HepG2 (cell line): ENCODE data around the gene PJA2. TPM values are rescaled to one million over a fixed set of nuclear protein-coding genes. Genes with fewer than 3 reads are reported as not detected.

Source experiments
- BCL6 ChIP-seq: IDR thresholded peaks from 2 replicates; pipeline ENCODE4 v1.6.1; 2016; ENCODE audit warnings: missing genetic modification reagents, missing compliant biosample characterization
- CHCHD3 ChIP-seq: sonication (generic); formaldehyde crosslinking; IDR thresholded peaks from 2 replicates; pipeline ENCODE4 v1.8.0; 2022; ENCODE audit warnings: mild to moderate bottlenecking, missing genetic modification reagents, moderate library complexity
- FOXA3 ChIP-seq: IDR thresholded peaks from 2 replicates; pipeline ENCODE4 v1.6.1; 2016; ENCODE audit warnings: missing genetic modification reagents, missing compliant biosample characterization
- HNRNPUL1 ChIP-seq: fragments of 200-400 bp; formaldehyde crosslinking; IDR thresholded peaks from 2 replicates; pipeline ENCODE4 v1.6.1; 2017; ENCODE audit warnings: low read depth, mild to moderate bottlenecking, low read length, moderate library complexity
- KDM5B ChIP-seq: sonication (generic); formaldehyde crosslinking; IDR thresholded peaks from 2 replicates; pipeline ENCODE4 v1.4.0; 2020; ENCODE audit warnings: missing genetic modification reagents, mild to moderate bottlenecking, borderline replicate concordance
- MIER2 ChIP-seq: IDR thresholded peaks from 2 replicates; pipeline ENCODE4 v1.6.1; 2016; ENCODE audit warnings: missing biosample characterization, missing genetic modification reagents
- MTF2 ChIP-seq: sonication (generic); formaldehyde crosslinking; IDR thresholded peaks from 2 replicates; pipeline ENCODE4 v1.5.0; 2020; ENCODE audit warnings: missing genetic modification reagents, borderline replicate concordance
- MXD1 ChIP-seq: sonication (generic); formaldehyde crosslinking; IDR thresholded peaks from 2 replicates; pipeline ENCODE4 v1.4.0; 2020; ENCODE audit warnings: mild to moderate bottlenecking, missing genetic modification reagents
- MYNN ChIP-seq: sonication (generic); formaldehyde crosslinking; IDR thresholded peaks from 2 replicates; pipeline ENCODE4 v1.4.0; 2020; ENCODE audit warnings: mild to moderate bottlenecking, low read depth, missing genetic modification reagents
- NCOA2 ChIP-seq: sonication (generic); formaldehyde crosslinking; IDR thresholded peaks from 2 replicates; pipeline ENCODE4 v1.8.0; 2022; ENCODE audit warnings: inconsistent platforms
- ONECUT2 ChIP-seq: sonication (generic); formaldehyde crosslinking; IDR thresholded peaks from 2 replicates; pipeline ENCODE4 v1.4.0; 2020; ENCODE audit warnings: missing genetic modification reagents
- PHF20 ChIP-seq: sonication (generic); formaldehyde crosslinking; IDR thresholded peaks from 2 replicates; pipeline ENCODE4 v1.5.0; 2020; ENCODE audit warnings: mild to moderate bottlenecking, missing genetic modification reagents
- POLR2G ChIP-seq: fragments of 200-400 bp; formaldehyde crosslinking; IDR thresholded peaks from 2 replicates; pipeline ENCODE4 v1.6.1; 2018; ENCODE audit warnings: mild to moderate bottlenecking, low read depth, low read length, moderate library complexity
- REPIN1 ChIP-seq: sonication (generic); formaldehyde crosslinking; IDR thresholded peaks from 2 replicates; pipeline ENCODE4 v1.8.0; 2022; ENCODE audit warnings: missing genetic modification reagents, low read depth, mild to moderate bottlenecking, borderline replicate concordance
- STAT5B ChIP-seq: sonication (generic); formaldehyde crosslinking; IDR thresholded peaks from 2 replicates; pipeline ENCODE4 v1.4.0; 2020; ENCODE audit warnings: missing genetic modification reagents
- ZBTB37 ChIP-seq: sonication (generic); formaldehyde crosslinking; IDR thresholded peaks from 2 replicates; pipeline ENCODE4 v1.4.0; 2020; ENCODE audit warnings: mild to moderate bottlenecking, missing genetic modification reagents
- ZFP91 ChIP-seq: sonication (generic); formaldehyde crosslinking; IDR thresholded peaks from 2 replicates; pipeline ENCODE4 v1.9.0; 2022; ENCODE audit warnings: missing genetic modification reagents, mild to moderate bottlenecking, borderline replicate concordance
- ZNF276 ChIP-seq: sonication (generic); formaldehyde crosslinking; IDR thresholded peaks from 2 replicates; pipeline ENCODE4 v1.4.0; 2020; ENCODE audit warnings: mild to moderate bottlenecking, low read depth, missing genetic modification reagents
- ZNF598 ChIP-seq: sonication (generic); formaldehyde crosslinking; IDR thresholded peaks from 2 replicates; pipeline ENCODE4 v1.5.1; 2020; ENCODE audit warnings: mild to moderate bottlenecking, missing genetic modification reagents, borderline replicate concordance
- ZNF740 ChIP-seq: sonication (generic); formaldehyde crosslinking; IDR thresholded peaks from 2 replicates; pipeline ENCODE4 v1.4.0; 2020; ENCODE audit warnings: missing genetic modification reagents
- ZNF776 ChIP-seq: sonication (generic); formaldehyde crosslinking; IDR thresholded peaks from 2 replicates; pipeline ENCODE4 v1.4.0; 2020; ENCODE audit warnings: mild to moderate bottlenecking, missing genetic modification reagents
- ZNF784 ChIP-seq: sonication (generic); formaldehyde crosslinking; IDR thresholded peaks from 2 replicates; pipeline ENCODE4 v1.5.1; 2020; ENCODE audit warnings: missing genetic modification reagents, mild to moderate bottlenecking, borderline replicate concordance
- ZNF879 ChIP-seq: sonication (generic); formaldehyde crosslinking; IDR thresholded peaks from 2 replicates; pipeline ENCODE4 v1.8.1; 2023; ENCODE audit warnings: missing genetic modification reagents
- polyA plus RNA-seq, 8 experiments: library from polyadenylated mRNA; depleted of rRNA in 3 of 8; stranded (reverse) in 7 of 8; unstranded in 1 of 8; fragments of >200 nt; fragmentation: Illumina TruSeq in 4 of 8; extraction: Trizol in 4 of 8; gene quantifications; 2 replicates each; pipeline versions ENCODE4 v1.2.1 to v1.2.3, GENCODE V29; 2011 to 2016; ENCODE audit warnings: low read depth in 4 of 8, missing spikeins in 1 of 8, mixed read lengths in 1 of 8; ENCODE audit not compliant: insufficient read depth in 1 of 8
- total RNA-seq, 5 experiments: library from RNA; depleted of rRNA; stranded (reverse); fragments of >200 nt; fragmentation: Illumina TruSeq; extraction: Trizol; gene quantifications; 2 replicates each; pipeline ENCODE4 v1.2.3, GENCODE V29; 2016; ENCODE audit warnings: low read depth in 1 of 5

The PJA2 gene
- total and polyA plus RNA-seq, 2 of the 13 experiments (the other 11 are each of a cell fraction or from before 2014, with no cell fraction given), result 39.4 to 41.4 TPM

- TF ChIP-seq ZNF784 (CRISPR knock-in tag) (no peak), KDM5B (CRISPR knock-in tag) (no peak), POLR2G (peak; percentile 30), FOXA3 (CRISPR knock-in tag) (peak; percentile 72), MIER2 (CRISPR knock-in tag) (0 out of 2 replicates have a peak, but pooled peaks have one; percentile 51), STAT5B (CRISPR knock-in tag) (no peak), NCOA2 (CRISPR knock-in tag) (peak; percentile 23; the same call in 1 of the 2 replicates), ZNF276 (CRISPR knock-in tag) (0 out of 2 replicates have a peak, but pooled peaks have one; percentile 1), PHF20 (0 out of 2 replicates have a peak, but pooled peaks have one; percentile 2), ONECUT2 (CRISPR knock-in tag) (peak; percentile 67; the same call in 1 of the 2 replicates), ZNF740 (CRISPR knock-in tag) (0 out of 2 replicates have a peak, but pooled peaks have one; percentile 4), ZNF879 (no peak), HNRNPUL1 (no peak), ZNF598 (CRISPR knock-in tag) (no peak), BCL6 (CRISPR knock-in tag) (no peak), MTF2 (CRISPR knock-in tag) (no peak; the same call in 1 of the 2 replicates), ZBTB37 (CRISPR knock-in tag) (no peak), ZNF776 (CRISPR knock-in tag) (no peak), MYNN (no peak), CHCHD3 (no peak), REPIN1 (CRISPR knock-in tag) (0 out of 2 replicates have a peak, but pooled peaks have one; percentile 21), MXD1 (CRISPR knock-in tag) (no peak), ZFP91 (no peak)
Observed at GRCh38 chr5:109410389-109411148, 795 bp upstream of the PJA2 start (continued).
